ENCODE data around the gene HYAL2.
A peak's percentile ranks its signal among the peaks of the same experiment; 100 is the strongest.

HYAL2 gene

GRCh38 chr3:50355829-50356552 lies 33.4 kb upstream of the HYAL2 start:
- no peak overlapping the region for H3K4me3 ChIP-seq (ENCODE audit: low read length)
- TF ChIP-seq CTCF (IDR thresholded peaks at IDR 0.05; ENCODE audit: insufficient read depth, low read depth, low read length, missing control alignments): no peak
- no peak for DNase-seq (ENCODE audit: low read depth)

- H3K4me3 ChIP-seq (ENCODE audit: low read length): no peak overlapping the region
- no peak for DNase-seq (ENCODE audit: low read depth)
- no peak for TF ChIP-seq CTCF (IDR thresholded peaks at IDR 0.05; ENCODE audit: insufficient read depth, low read depth, low read length, missing control alignments)
These were observed 32.3 kb upstream of the HYAL2 start for GRCh38 chr3:50354850-50355249.

DNA sequence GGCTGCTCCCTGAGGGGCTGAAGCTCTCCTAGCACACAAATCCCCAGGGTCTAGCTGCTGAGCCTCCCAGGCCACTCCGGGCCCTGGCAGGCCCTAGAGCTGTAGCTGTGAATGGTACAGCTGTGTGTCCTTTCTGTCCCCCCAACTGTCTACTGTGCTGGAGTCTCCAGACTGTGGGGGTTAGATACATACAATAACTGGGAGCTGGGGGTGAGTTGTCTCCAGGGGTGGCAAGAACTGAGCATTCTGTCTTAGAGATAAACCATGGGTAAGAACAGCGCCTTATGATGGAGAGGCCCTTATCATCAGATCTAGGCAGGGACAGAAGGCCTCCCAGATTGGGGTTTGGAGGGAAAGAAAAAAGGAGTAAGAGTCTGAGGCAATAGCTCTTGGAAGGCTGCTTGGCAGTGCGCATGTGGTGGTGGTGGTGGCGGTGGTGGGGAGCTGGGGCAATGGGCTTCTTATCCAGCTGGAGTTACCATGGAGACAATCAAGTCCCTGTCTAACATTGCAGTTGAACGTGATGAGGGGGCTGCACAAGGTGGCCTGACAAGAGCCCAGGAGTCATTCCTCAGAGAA lies 31.7 kb upstream of the HYAL2 start:
- no peak for TF ChIP-seq CTCF (IDR thresholded peaks at IDR 0.05; ENCODE audit: insufficient read depth, low read depth, low read length, missing control alignments)
- no peak for DNase-seq (ENCODE audit: low read depth)
- no peak overlapping the region for H3K4me3 ChIP-seq (ENCODE audit: low read length)

GRCh38 chr3:50353245-50354004 lies 30.9 kb upstream of the HYAL2 start:
- DNase-seq (ENCODE audit: low read depth): no peak
- no peak for TF ChIP-seq CTCF (IDR thresholded peaks at IDR 0.05; ENCODE audit: insufficient read depth, low read depth, low read length, missing control alignments)
- no peak overlapping the region for H3K4me3 ChIP-seq (ENCODE audit: low read length)

- DNase-seq (ENCODE audit: low read depth): peak; percentile 56
- no peak overlapping the region for H3K4me3 ChIP-seq (ENCODE audit: low read length)
- TF ChIP-seq CTCF (IDR thresholded peaks at IDR 0.05; ENCODE audit: insufficient read depth, low read depth, low read length, missing control alignments): peak; percentile 41
These were observed 30.2 kb upstream of the HYAL2 start for GRCh38 chr3:50352781-50353180.

GRCh38 chr3:50351323-50351697 lies 28.8 kb upstream of the HYAL2 start:
- peak overlapping the region; percentile 88 for H3K4me3 ChIP-seq (ENCODE audit: low read length)
- no peak for DNase-seq (ENCODE audit: low read depth)
- no peak for TF ChIP-seq CTCF (IDR thresholded peaks at IDR 0.05; ENCODE audit: insufficient read depth, low read depth, low read length, missing control alignments)

Data from epithelial cell of esophagus (primary cell).